ENCODE data around the gene TRMT1. TPM values are rescaled to one million over a fixed set of nuclear protein-coding genes. Genes with fewer than 3 reads are reported as not detected.

The TRMT1 gene
- total RNA-seq, 4 donors from 2014 or later: 19.4 to 42.5 (median 29.0) TPM

DNA sequence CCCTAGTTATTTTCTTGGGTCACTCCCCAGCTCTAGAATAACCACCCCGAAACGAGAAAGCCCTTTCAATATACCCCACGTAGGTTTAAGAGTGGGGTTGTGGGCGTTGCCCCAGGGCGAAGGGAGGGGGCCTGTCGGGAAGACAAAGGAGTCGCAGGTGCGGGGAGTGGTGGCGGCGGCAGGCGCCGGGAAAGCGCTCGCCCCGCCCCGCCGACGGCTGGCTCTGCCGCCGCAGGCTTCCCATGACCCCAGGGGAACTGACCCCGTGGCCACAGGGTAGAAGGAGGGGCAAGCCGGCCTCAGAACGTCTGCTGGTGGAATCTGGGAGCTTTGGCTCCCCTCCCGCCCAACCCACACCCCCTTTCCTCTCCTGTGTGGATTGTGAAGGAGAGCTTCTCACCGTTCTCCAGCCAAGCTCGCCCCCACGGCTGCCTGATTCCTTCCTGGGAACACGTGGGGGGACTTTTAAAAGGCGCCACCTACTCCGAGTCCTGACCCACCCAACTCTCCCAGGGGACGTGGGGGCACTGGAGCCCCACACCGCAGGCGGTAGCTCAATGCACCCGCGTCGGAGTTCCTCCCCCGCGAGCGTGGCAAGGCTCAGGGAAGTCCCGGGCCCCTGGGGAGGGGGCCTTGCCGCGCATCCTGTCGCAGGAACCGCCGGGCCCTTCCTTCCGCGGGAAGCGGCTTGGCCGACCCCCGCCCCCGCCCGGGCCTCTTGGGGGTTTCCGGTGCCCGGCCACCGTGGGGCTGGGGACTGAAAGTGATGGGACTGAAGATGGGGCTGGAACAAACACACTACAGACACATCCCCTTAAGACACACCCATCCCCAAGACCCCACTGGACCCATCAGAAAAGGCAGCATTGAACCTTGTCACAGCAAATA is 39.2 kb upstream of the TRMT1 start:
- Histone ChIP-seq H3K9me3 (no peaks in the 10 kb centered on the region), H3K27me3 (no peaks in the 10 kb centered on the region), H3K27ac (peak overlapping the region; percentile 96 to 100 (median 100)), H3K4me3 (peak overlapping the region; percentile 85 to 99 (median 92)), H3K36me3 (peaks cover 0 to 4% (median 0%) of the 10 kb centered on the region in 3 donors), H3K4me1 (peaks cover 17 to 51% (median 24%) of the 10 kb centered on the region in 3 donors)
- DNase-seq: peak; percentile 35
- 0% methylated on average over 9 to 14 of the region's 55 CpGs for WGBS, 2 donors
- intact Hi-C loops (cut with DNase I): no loop called here
- no peak for TF ChIP-seq CTCF (IDR thresholded peaks at IDR 0.05)
- TF ChIP-seq POLR2A (IDR thresholded peaks at IDR 0.05): peak in 1 of 4 donors; percentile 24

- H3K27ac ChIP-seq: peak overlapping the region; percentile 96 to 100 (median 100)
- H3K4me1 ChIP-seq: peaks cover 16 to 43% (median 19%) of the 10 kb centered on the region in 3 donors
- TF ChIP-seq POLR2A (IDR thresholded peaks at IDR 0.05) (peak in 1 of 4 donors; percentile 38), CTCF (IDR thresholded peaks at IDR 0.05) (peak in 2 of 6 experiments; percentile 7 to 16)
- DNase-seq: no peak
- peak overlapping the region; percentile 85 to 99 (median 92) for H3K4me3 ChIP-seq
- H3K9me3 ChIP-seq: no peaks in the 10 kb centered on the region
- no peaks in the 10 kb centered on the region for H3K27me3 ChIP-seq
- H3K36me3 ChIP-seq: peaks cover 0 to 4% (median 0%) of the 10 kb centered on the region in 3 donors
- intact Hi-C loops (cut with DNase I): no loop called here
- WGBS, 2 donors: 1 to 3% methylated on average over 13 to 18 of the region's 24 CpGs
Measured at GRCh38 chr19:13154911-13155471, 38.5 kb upstream of the TRMT1 start.

GRCh38 chr19:13154241-13154778 is 37.8 kb upstream of the TRMT1 start:
- Histone ChIP-seq H3K9me3 (no peaks in the 10 kb centered on the region), H3K4me1 (peaks cover 16 to 50% (median 21%) of the 10 kb centered on the region in 3 donors), H3K4me3 (peak overlapping the region; percentile 85 to 99 (median 92)), H3K36me3 (peaks cover 0 to 4% (median 0%) of the 10 kb centered on the region in 3 donors), H3K27me3 (no peaks in the 10 kb centered on the region), H3K27ac (peak overlapping the region; percentile 96 to 100 (median 100))
- 0% methylated on average over 3 to 5 of the region's 21 CpGs for WGBS, 2 donors
- peak; percentile 60 for DNase-seq
- TF ChIP-seq POLR2A (IDR thresholded peaks at IDR 0.05) (peak in 3 of 4 donors; percentile 55 to 85 (median 59)), CTCF (IDR thresholded peaks at IDR 0.05) (no peak)
- intact Hi-C loops (cut with DNase I): no loop called here

DNA sequence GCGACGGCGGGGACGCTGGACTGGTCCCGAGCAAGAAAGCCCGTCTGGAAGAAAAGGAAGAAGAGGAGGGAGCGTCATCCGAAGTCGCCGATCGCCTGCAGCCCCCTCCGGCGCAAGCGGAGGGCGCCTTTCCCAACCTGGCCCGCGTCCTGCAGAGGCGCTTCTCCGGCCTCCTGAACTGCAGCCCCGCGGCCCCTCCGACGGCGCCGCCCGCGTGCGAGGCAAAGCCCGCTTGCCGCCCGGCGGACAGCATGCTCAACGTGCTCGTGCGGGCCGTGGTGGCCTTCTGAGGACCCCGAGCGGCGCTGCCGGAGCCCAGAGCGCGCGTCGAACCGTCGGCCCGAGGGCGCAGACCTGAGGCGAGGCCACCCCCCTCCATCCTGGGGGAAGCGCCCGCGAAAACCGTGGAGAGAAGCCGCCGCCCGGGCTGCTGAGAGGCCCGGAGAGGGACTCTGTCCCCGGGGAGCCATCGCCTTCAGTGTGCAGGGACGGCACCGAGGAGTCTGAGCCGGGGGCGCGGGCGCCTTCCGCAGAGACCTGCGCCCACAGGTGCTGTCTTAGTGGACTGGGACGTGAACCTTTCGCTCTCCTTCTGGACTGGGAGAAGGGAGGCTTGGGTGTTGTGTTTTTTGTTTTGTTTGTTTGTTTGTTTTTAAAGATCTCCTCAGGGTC is 37.2 kb upstream of the TRMT1 start:
- Histone ChIP-seq H3K27ac (peak overlapping the region; percentile 96 to 100 (median 100)), H3K4me1 (peaks cover 21 to 56% (median 27%) of the 10 kb centered on the region in 3 donors), H3K9me3 (no peaks in the 10 kb centered on the region), H3K27me3 (no peaks in the 10 kb centered on the region), H3K36me3 (peaks cover 0 to 4% (median 0%) of the 10 kb centered on the region in 3 donors), H3K4me3 (peak overlapping the region; percentile 85 to 99 (median 92))
- TF ChIP-seq CTCF (IDR thresholded peaks at IDR 0.05): peak in 1 of 6 experiments; percentile 2
- no peak for TF ChIP-seq POLR2A (IDR thresholded peaks at IDR 0.05)
- WGBS, 2 donors: 0 to 1% methylated on average over 14 to 22 of the region's 69 CpGs
- intact Hi-C loops (cut with DNase I): no loop called here
- no peak for DNase-seq
